HG03521 (cell line): Measurements from ENCODE around the gene INSRR.

ENCODE experiments used
- ATAC-seq: cut with Tn5 transposase; IDR thresholded peaks from one replicate; pipeline ENCODE4 v1.9.1; 2021; ENCODE audit warnings: mild to moderate bottlenecking, moderate library complexity; ENCODE audit not compliant: unreplicated experiment

Gene INSRR

DNA sequence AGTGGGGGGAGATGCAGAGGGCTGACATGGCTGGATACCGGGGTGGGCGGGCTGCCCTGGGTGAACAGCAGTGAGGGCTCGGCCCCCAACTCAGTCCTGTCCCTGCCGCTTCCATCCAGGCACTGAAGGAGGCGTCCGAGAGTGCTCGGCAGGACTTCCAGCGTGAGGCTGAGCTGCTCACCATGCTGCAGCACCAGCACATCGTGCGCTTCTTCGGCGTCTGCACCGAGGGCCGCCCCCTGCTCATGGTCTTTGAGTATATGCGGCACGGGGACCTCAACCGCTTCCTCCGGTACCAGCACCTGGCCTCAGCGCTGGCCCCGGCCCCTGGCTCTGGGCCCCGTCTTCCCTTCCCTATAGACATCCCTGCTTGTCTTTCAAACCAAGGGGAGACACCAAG, 17.4 kb upstream of the INSRR start:
- ATAC-seq: no peak

DNA sequence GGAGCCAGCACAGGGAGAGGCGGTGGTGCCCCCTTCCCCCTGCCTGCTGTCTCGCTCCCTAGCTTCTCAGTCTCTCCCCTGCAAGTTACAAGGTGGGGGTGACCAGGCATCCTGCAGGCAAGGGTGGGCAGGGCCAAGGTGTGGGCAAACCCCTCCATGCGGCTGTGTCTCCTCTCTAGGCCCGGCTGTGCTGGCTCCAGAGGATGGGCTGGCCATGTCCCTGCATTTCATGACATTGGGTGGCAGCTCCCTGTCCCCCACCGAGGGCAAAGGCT, 16.4 kb upstream of the INSRR start:
- no peak for ATAC-seq

GRCh38 chr1:156874572-156875340, 15.8 kb upstream of the INSRR start:
- no peak for ATAC-seq

DNA sequence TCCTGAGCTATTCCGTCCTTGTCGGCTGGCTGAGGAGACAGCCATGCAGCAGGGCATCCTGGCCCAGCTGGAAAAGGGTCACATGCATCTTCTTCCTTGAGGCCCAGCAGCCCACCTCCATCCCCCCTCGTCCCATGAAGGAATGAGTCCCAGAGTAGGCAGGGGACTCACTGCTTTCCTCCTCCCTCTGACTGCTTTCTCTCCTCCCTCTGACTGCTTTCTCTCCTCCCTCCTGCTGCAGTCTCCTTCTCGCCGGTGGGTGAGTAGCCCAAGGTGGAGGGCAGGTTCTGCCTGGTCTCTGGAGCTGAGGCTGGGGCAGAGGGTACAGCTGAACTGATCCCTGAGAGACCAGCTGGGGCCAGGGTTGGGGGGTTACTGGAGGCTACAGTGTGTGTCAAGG, 15.2 kb upstream of the INSRR start:
- no peak for ATAC-seq

GRCh38 chr1:156873659-156874058, 14.7 kb upstream of the INSRR start:
- no peak for ATAC-seq

GRCh38 chr1:156869455-156869854, 10.5 kb upstream of the INSRR start:
- ATAC-seq: no peak

- no peak for ATAC-seq
These were observed 9.4 kb upstream of the INSRR start for GRCh38 chr1:156868341-156868740.

DNA sequence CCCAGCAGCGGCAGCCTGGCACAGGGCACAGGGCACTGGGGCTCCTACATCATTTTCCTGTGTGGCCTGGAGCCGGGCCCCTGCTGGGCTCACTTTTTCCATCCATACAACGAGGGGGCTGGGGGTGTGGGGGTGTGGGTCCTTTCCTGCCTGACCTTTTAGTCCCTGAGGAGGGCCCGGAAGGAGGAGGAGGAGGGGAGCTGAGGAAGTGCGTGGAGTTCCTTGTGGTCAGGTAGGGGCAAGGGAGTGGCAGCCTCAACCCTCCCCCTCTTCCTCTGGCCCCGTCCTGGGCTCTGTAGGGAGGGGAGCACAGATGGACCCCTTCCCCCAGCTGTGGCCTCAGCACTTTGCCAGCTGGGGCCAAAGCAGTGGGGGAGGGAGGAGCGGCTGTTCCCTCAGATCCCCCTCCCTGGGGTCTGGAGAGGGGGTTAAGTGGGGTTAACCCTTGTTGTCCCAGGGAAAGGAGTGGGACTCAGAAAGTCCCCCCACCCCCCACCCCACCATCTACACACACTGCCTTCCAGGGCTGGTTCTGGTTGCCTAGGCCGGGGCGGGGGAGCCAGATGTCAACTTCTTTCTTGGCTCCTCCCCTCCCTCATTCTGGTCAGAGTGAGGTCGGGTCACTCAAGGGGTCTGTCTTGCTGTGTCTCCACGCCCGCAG, 7.5 kb upstream of the INSRR start:
- no peak for ATAC-seq

DNA sequence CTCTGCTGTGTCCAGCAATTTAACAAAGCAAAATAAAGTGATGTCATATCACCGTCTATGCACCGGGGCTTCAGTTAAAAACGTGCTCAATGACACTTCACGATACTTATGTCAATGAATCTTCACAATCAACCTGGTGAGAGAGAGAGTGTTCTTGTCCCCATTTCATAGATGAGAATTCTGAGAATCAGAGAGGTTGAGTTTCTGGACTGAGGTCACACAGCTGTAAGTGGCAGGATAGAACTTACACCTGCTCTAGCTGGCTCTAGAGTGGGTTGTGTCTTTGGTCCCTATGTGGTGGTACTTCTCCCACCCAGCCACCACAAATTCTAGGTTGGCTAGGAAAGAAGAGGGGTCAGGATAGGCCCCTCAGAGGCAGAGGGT, 6.9 kb upstream of the INSRR start:
- no peak for ATAC-seq

GRCh38 chr1:156865258-156865657, 6.3 kb upstream of the INSRR start:
- ATAC-seq: no peak

- ATAC-seq: no peak
These were observed 5.9 kb upstream of the INSRR start for GRCh38 chr1:156864796-156865195.

DNA sequence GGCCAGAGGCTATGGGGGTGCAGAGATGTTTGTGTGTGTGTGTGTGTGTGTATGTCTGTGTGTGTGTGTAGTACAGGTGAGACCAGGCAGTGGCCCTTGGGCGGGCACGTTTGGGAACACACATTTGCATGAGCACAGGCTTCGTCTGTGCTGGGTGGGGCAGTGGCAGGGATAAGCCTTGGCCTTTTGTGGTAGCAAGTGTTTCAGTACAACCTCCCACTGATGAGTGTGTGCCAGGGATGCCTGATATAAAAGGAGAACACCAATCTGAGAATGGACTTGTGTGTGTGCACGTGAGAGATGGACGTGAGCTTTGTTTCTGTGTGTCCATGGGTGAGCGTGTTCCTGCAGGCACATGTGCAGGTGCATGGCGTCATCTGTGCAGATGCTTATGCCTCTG, 4.7 kb upstream of the INSRR start:
- no peak for ATAC-seq

DNA sequence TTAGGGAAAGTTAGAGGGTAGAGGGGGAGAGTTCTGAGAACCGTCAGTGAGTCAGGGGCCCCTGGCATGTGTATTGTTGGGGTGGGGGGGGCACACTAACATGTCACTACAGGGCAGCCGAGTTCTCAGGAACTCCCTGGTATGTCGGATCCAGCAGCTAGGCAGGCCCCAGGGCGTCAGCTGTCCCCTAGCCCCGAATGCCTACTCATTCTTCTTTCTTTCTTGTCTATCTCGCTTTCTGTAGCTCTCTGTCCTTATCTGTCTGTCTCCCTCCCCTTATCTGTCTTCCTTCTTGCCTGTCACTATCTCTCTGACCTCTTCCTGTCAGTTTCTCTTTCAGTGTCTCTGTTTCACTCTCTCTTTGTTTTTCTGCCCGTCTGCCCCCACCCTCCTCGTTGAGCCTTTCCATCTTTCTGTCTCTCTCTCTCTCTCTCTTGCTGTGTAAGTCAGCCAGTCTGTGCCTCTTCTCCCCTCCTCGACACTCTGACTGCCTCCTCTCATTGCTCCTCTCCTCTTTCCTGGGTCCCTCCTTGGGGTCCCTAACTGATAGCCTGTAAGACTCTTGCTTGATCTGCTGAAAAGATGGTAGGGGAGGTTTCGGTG, 4.2 kb upstream of the INSRR start:
- no peak for ATAC-seq

DNA sequence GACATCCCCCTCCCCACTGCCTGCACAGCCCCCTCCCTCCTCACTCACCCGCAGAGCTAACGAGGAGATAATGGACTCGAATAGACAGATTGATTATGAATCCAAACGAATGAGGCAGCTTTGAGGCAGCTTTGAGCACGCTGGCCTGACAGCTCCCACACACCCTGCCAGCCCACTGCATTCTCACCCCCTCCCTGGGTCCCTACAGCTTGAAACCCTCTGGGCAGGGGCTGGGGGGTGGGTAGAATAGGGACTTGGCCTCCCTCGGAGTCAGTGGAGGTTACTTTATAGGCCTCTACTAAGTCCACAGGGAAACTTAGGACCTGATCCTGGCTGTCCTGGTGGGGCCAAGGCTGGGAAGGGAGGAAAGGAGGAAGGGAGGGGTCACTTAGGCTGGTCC, 3.7 kb upstream of the INSRR start:
- no peak for ATAC-seq

- no peak for ATAC-seq
These were observed 1.9 kb upstream of the INSRR start, which contains the start of gene NTRK1 for GRCh38 chr1:156860628-156861423. TSS of gene NTRK1 (plus strand) at chr1:156860865. CDS start at chr1:156860935, 70 bp downstream.

DNA sequence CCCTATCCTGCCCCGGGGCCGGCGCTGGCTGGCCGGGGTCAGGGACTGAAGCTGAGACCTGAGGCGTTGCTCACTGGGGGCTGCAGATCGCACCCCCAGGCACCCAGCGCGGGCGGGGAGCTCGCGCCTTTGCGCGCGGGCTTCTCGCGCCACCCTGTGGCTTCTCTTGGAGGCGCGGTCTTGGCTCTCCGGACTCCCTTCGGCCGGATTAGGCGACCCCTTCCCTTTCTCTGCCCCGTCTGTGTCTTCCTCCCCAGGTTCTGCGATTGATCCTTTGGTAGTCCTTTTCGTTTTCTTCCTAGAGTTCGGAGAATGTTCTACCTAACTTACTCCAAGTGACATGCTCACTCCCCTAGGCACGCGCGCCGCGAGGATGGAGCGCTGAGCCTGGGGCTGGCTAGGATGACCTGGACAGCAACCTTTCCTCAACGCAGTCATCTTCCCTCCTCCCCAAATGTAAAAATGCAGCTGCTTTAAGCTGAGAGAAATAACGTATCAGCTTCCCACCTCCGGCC, 1.3 kb upstream of the INSRR start:
- no peak for ATAC-seq

DNA sequence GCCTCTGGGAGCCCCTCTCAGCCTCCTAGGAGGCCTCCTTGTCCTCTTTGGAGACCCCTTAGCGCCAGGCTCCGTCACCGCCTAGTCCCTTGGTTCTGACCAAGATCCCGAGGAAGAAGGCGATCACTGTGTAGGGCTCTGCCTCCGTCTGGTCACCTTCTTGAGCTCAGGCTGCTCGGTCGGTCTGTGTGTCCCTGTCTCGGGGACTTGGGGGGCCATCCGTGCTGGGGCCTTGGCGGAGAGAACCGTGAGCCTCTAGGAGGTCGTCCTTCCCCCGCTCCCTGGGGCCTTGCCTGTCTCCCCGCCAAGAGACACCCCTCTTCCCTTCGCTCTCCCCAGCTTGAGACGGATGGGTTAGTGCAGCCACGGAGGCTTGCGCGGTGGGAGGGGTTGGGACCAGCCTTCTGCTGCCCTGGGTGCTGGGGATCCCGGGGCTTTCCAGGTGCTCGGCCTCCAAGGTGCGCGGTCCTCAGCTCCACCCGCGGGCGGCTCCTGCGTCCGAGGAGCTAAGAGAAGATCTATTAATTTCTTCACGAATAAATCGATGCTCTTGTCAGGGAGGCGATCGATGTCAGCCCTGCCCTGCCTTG, 701 bp upstream of the INSRR start:
- no peak for ATAC-seq

- no peak for ATAC-seq
These were observed 361 bp downstream of the INSRR start for GRCh38 chr1:156858555-156858956.

GRCh38 chr1:156857532-156857931, 1.4 kb downstream of the INSRR start:
- ATAC-seq: no peak

- no peak for ATAC-seq
These were observed 2.6 kb downstream of the INSRR start for GRCh38 chr1:156856282-156856785.

GRCh38 chr1:156854634-156855033, 4.3 kb downstream of the INSRR start:
- ATAC-seq: no peak
